ENCODE measurements around the gene ZIC4.

Gene ZIC4

GRCh38 chr3:147403511-147403910 lies 2.8 kb downstream of the ZIC4 start:
- Histone ChIP-seq H3K4me1 (ENCODE audit: control insufficient read depth, insufficient read depth, low read length) (peaks cover 80% of the 10 kb centered on the region), H3K27ac (ENCODE audit: low read depth, low read length) (no peak overlapping the region), H3K36me3 (ENCODE audit: control insufficient read depth, insufficient read depth, low read length) (no peaks in the 10 kb centered on the region), H3K4me3 (ENCODE audit: low read depth, low read length) (no peak overlapping the region), H3K9ac (ENCODE audit: low read depth, low read length) (no peak overlapping the region), H3K9me3 (ENCODE audit: control insufficient read depth, insufficient read depth, low read length) (no peaks in the 10 kb centered on the region), H3K27me3 (ENCODE audit: control insufficient read depth, insufficient read depth, low read length) (peaks cover 100% of the 10 kb centered on the region)

GRCh38 chr3:147402159-147402558 lies 4.2 kb downstream of the ZIC4 start:
- Histone ChIP-seq H3K4me3 (ENCODE audit: low read depth, low read length) (no peak overlapping the region), H3K4me1 (ENCODE audit: control insufficient read depth, insufficient read depth, low read length) (peaks cover 71% of the 10 kb centered on the region), H3K9me3 (ENCODE audit: control insufficient read depth, insufficient read depth, low read length) (no peaks in the 10 kb centered on the region), H3K9ac (ENCODE audit: low read depth, low read length) (no peak overlapping the region), H3K36me3 (ENCODE audit: control insufficient read depth, insufficient read depth, low read length) (no peaks in the 10 kb centered on the region), H3K27me3 (ENCODE audit: control insufficient read depth, insufficient read depth, low read length) (peaks cover 100% of the 10 kb centered on the region), H3K27ac (ENCODE audit: low read depth, low read length) (no peak overlapping the region)

- H3K4me3 ChIP-seq (ENCODE audit: low read depth, low read length): no peak overlapping the region
- H3K36me3 ChIP-seq (ENCODE audit: control insufficient read depth, insufficient read depth, low read length): no peaks in the 10 kb centered on the region
- no peak overlapping the region for H3K9ac ChIP-seq (ENCODE audit: low read depth, low read length)
- peaks cover 67% of the 10 kb centered on the region for H3K4me1 ChIP-seq (ENCODE audit: control insufficient read depth, insufficient read depth, low read length)
- H3K27me3 ChIP-seq (ENCODE audit: control insufficient read depth, insufficient read depth, low read length): peaks cover 100% of the 10 kb centered on the region
- H3K27ac ChIP-seq (ENCODE audit: low read depth, low read length): no peak overlapping the region
- no peaks in the 10 kb centered on the region for H3K9me3 ChIP-seq (ENCODE audit: control insufficient read depth, insufficient read depth, low read length)
Measured at GRCh38 chr3:147401421-147401820, 4.9 kb downstream of the ZIC4 start.

- Histone ChIP-seq H3K27ac (ENCODE audit: low read depth, low read length) (no peak overlapping the region), H3K36me3 (ENCODE audit: control insufficient read depth, insufficient read depth, low read length) (no peaks in the 10 kb centered on the region), H3K4me3 (ENCODE audit: low read depth, low read length) (no peak overlapping the region), H3K27me3 (ENCODE audit: control insufficient read depth, insufficient read depth, low read length) (peaks cover 100% of the 10 kb centered on the region), H3K4me1 (ENCODE audit: control insufficient read depth, insufficient read depth, low read length) (peaks cover 66% of the 10 kb centered on the region), H3K9ac (ENCODE audit: low read depth, low read length) (no peak overlapping the region), H3K9me3 (ENCODE audit: control insufficient read depth, insufficient read depth, low read length) (no peaks in the 10 kb centered on the region)
Measured at GRCh38 chr3:147400999-147401398, 5.3 kb downstream of the ZIC4 start.

GRCh38 chr3:147400111-147400510 lies 6.2 kb downstream of the ZIC4 start:
- Histone ChIP-seq H3K27ac (ENCODE audit: low read depth, low read length) (no peak overlapping the region), H3K4me3 (ENCODE audit: low read depth, low read length) (no peak overlapping the region), H3K9me3 (ENCODE audit: control insufficient read depth, insufficient read depth, low read length) (no peaks in the 10 kb centered on the region), H3K4me1 (ENCODE audit: control insufficient read depth, insufficient read depth, low read length) (peaks cover 66% of the 10 kb centered on the region), H3K36me3 (ENCODE audit: control insufficient read depth, insufficient read depth, low read length) (no peaks in the 10 kb centered on the region), H3K27me3 (ENCODE audit: control insufficient read depth, insufficient read depth, low read length) (peaks cover 100% of the 10 kb centered on the region), H3K9ac (ENCODE audit: low read depth, low read length) (no peak overlapping the region)

- Histone ChIP-seq H3K27ac (ENCODE audit: low read depth, low read length) (no peak overlapping the region), H3K4me1 (ENCODE audit: control insufficient read depth, insufficient read depth, low read length) (peaks cover 66% of the 10 kb centered on the region), H3K4me3 (ENCODE audit: low read depth, low read length) (peak overlapping the region; percentile 62), H3K27me3 (ENCODE audit: control insufficient read depth, insufficient read depth, low read length) (peaks cover 100% of the 10 kb centered on the region), H3K9ac (ENCODE audit: low read depth, low read length) (no peak overlapping the region), H3K9me3 (ENCODE audit: control insufficient read depth, insufficient read depth, low read length) (no peaks in the 10 kb centered on the region), H3K36me3 (ENCODE audit: control insufficient read depth, insufficient read depth, low read length) (no peaks in the 10 kb centered on the region)
Measured at GRCh38 chr3:147398813-147399534, 7.4 kb downstream of the ZIC4 start.

GRCh38 chr3:147397875-147398812 lies 8.2 kb downstream of the ZIC4 start:
- Histone ChIP-seq H3K27me3 (ENCODE audit: control insufficient read depth, insufficient read depth, low read length) (peaks cover 99% of the 10 kb centered on the region), H3K27ac (ENCODE audit: low read depth, low read length) (no peak overlapping the region), H3K9me3 (ENCODE audit: control insufficient read depth, insufficient read depth, low read length) (no peaks in the 10 kb centered on the region), H3K4me1 (ENCODE audit: control insufficient read depth, insufficient read depth, low read length) (peaks cover 61% of the 10 kb centered on the region), H3K36me3 (ENCODE audit: control insufficient read depth, insufficient read depth, low read length) (no peaks in the 10 kb centered on the region), H3K9ac (ENCODE audit: low read depth, low read length) (peak overlapping the region; percentile 51), H3K4me3 (ENCODE audit: low read depth, low read length) (peak overlapping the region; percentile 62)

GRCh38 chr3:147397155-147397874 lies 9.0 kb downstream of the ZIC4 start:
- peak overlapping the region; percentile 12 for H3K27ac ChIP-seq (ENCODE audit: low read depth, low read length)
- no peaks in the 10 kb centered on the region for H3K9me3 ChIP-seq (ENCODE audit: control insufficient read depth, insufficient read depth, low read length)
- H3K4me3 ChIP-seq (ENCODE audit: low read depth, low read length): peak overlapping the region; percentile 62
- H3K4me1 ChIP-seq (ENCODE audit: control insufficient read depth, insufficient read depth, low read length): peaks cover 60% of the 10 kb centered on the region
- no peaks in the 10 kb centered on the region for H3K36me3 ChIP-seq (ENCODE audit: control insufficient read depth, insufficient read depth, low read length)
- H3K27me3 ChIP-seq (ENCODE audit: control insufficient read depth, insufficient read depth, low read length): peaks cover 98% of the 10 kb centered on the region
- peak overlapping the region; percentile 46; the same call in 1 of the 2 replicates for H3K9ac ChIP-seq (ENCODE audit: low read depth, low read length)

GRCh38 chr3:147396712-147397046 lies 9.7 kb downstream of the ZIC4 start:
- no peak overlapping the region for H3K9ac ChIP-seq (ENCODE audit: low read depth, low read length)
- H3K27me3 ChIP-seq (ENCODE audit: control insufficient read depth, insufficient read depth, low read length): peaks cover 98% of the 10 kb centered on the region
- peak overlapping the region; percentile 21 for H3K27ac ChIP-seq (ENCODE audit: low read depth, low read length)
- H3K36me3 ChIP-seq (ENCODE audit: control insufficient read depth, insufficient read depth, low read length): no peaks in the 10 kb centered on the region
- peak overlapping the region; percentile 62 for H3K4me3 ChIP-seq (ENCODE audit: low read depth, low read length)
- H3K4me1 ChIP-seq (ENCODE audit: control insufficient read depth, insufficient read depth, low read length): peaks cover 55% of the 10 kb centered on the region
- no peaks in the 10 kb centered on the region for H3K9me3 ChIP-seq (ENCODE audit: control insufficient read depth, insufficient read depth, low read length)

GRCh38 chr3:147395899-147396711 lies 10.2 kb downstream of the ZIC4 start:
- Histone ChIP-seq H3K27ac (ENCODE audit: low read depth, low read length) (peak overlapping the region; percentile 21), H3K4me1 (ENCODE audit: control insufficient read depth, insufficient read depth, low read length) (peaks cover 50% of the 10 kb centered on the region), H3K9me3 (ENCODE audit: control insufficient read depth, insufficient read depth, low read length) (no peaks in the 10 kb centered on the region), H3K4me3 (ENCODE audit: low read depth, low read length) (peak overlapping the region; percentile 62; the same call in 1 of the 2 replicates), H3K9ac (ENCODE audit: low read depth, low read length) (no peak overlapping the region), H3K27me3 (ENCODE audit: control insufficient read depth, insufficient read depth, low read length) (peaks cover 98% of the 10 kb centered on the region), H3K36me3 (ENCODE audit: control insufficient read depth, insufficient read depth, low read length) (no peaks in the 10 kb centered on the region)
